ENCODE measurements around the gene ZDHHC14.
A peak's percentile ranks its signal among the peaks of the same experiment; 100 is the strongest.
"Not testable (repeated sequence)": the region's sequence is repeated elsewhere in the genome, so short reads cannot be mapped to it uniquely, and the experiment has no call there.

The ZDHHC14 gene

DNA sequence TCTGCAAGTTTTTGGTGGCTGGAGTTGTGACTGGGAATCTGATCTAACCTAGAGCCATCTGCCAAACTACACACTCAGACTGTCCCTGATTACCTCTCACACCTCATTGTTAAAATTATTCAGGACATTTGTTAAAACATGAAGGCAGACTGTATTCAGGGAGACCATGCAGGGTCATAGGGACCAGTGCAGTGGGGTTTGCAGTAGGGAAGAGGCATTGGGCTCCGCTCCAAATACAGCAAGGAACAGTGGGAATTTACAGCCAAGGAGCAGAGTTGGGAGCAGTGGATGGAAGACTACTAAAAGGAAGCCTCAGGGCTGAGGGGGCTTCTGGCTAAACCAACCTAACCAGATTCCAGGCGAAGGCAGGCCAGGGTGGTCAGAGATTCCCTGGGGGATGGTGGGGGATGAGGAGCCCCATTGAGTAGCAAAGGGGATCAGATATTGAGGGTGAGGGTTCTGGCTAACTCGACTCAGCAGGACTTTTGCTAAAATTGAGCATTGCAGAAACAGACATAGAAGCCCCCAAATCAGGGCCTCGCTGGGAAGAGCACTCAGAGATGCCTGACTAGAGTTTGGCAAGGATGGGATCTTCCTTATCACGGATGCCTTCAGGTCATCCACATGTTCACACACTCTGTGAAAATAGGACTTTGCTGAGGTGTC, 172.0 kb downstream of the ZDHHC14 start:
- peak; percentile 37 for DNase-seq (ENCODE audit: low spot score)

- peak; percentile 38 for DNase-seq (ENCODE audit: low spot score)
Observed at GRCh38 chr6:157554747-157555146, 173.8 kb downstream of the ZDHHC14 start.

DNA sequence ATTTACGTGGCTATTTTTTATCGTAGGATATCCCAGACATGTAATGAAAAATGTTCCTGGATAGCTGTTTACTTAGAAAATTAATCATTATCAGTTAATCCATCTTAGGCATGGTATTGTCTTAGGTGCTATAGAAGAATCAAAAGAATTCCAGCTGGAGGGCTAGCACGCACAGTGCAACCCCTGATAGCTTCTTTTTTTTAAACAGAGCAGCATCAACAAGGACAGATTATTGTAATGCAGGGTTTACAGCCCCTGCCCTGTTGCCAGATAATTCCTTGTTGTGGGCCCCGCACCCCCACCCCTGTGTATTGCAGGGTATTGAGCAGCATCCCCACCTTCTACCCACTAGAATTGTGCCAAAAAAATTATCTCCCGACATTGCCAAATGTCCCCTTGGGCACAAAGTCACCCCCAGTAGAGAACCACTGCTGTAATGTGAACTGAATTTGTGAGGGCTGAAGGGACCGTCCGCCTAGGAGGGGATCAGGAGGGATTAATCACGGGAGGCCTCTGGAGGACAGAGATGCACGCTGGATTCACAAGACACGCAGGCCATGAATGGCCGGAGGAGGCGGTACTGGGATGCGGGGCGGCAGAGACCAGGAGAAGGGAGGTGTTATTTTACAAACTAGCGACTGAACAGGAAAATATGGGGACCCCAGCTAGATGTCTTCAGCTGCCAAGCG, 174.6 kb downstream of the ZDHHC14 start:
- DNase-seq (ENCODE audit: low spot score), result peak; percentile 71

GRCh38 chr6:157556144-157556645, 175.2 kb downstream of the ZDHHC14 start:
- no peak for DNase-seq (ENCODE audit: low spot score)

DNA sequence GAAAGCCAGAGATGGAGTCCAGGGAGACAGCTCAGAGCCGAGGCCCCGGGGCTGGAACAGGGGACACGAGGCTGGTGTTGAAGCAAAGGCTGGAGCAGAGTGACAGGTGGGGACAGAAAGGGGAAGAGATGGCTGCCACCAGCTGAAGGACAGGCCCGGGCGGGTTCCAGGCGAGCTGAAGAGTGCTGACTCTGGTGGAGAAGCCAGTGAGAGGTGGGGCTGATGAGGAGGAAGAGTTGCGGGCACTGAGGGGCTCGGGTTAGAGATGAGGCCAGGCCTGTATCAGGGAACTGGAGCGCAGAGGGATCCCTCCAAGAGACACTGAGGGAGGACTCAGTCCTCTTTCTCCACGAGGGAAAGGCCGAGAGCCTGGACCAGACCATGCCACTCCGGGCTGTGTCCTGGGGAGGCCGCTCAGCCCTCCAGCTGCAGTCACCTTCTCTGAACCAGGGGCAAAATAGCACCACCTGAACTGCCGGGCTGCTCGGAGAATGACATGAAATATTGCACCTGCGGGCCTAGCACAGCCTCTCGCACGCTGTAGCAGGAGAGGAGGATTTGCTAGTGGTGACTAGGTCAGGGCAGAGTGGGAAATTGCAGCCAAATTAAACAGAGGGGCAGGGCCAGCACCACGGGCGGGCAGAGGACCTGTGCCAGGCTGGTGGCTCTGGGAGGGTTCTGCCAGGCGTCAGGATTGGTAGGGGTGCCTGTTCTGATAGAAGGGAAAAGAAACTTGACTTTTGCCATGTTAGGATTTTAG, 175.9 kb downstream of the ZDHHC14 start:
- DNase-seq (ENCODE audit: low spot score), result no peak

DNA sequence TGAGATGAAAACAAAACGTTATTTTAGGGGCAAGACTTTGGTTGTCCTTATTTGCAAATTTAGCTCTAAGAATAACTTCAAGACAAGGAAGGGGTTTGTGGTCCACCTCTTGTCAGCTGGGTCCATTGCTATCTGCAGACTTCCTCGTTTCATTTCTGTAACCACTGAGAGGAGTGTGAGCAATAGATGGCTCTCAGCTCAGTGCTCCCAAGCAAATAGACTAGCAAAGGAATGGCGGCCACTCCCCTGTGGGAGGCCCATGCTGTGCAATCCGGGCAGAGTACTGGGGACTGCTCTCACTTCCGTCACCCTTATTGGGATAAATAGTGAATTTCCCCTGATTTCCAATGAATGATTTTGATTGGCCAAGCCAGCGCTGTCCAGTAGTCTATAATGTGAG, 176.6 kb downstream of the ZDHHC14 start:
- no peak for DNase-seq (ENCODE audit: low spot score)

GRCh38 chr6:157558049-157558448, 177.1 kb downstream of the ZDHHC14 start:
- no peak for DNase-seq (ENCODE audit: low spot score)

DNA sequence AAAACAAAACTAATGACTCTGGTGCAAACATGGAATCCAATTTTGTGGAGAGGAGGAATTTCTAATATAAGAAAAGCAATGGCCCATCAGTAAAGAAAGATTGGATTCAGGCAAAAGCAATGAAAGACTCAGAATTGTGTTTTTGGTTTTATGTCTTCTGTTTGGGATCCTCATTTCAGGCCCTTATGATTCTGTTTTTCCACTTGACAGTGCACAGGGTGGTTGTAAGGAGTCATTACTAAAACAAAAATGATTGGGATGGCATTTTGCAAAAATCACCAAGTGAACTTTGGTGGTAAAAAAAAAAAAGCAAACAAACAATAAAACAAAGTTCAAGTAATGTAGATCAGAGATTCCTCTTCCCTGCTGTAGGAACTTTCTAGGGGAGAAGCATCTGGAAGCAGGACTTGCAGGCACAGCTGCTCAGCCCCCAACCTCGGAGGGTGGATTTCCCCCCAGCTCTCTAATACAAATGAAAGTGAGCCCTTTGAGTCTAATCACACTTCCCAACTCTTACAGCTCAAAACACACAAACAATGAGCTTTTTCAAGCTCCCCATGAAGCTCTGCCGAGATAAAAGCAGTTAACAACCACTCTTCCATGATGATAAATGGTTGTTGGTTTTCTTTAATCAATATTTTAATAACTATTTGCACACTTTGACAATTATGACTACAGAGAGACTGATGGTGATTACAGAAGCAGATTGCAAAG, 177.7 kb downstream of the ZDHHC14 start:
- DNase-seq (ENCODE audit: low spot score), result no peak

DNA sequence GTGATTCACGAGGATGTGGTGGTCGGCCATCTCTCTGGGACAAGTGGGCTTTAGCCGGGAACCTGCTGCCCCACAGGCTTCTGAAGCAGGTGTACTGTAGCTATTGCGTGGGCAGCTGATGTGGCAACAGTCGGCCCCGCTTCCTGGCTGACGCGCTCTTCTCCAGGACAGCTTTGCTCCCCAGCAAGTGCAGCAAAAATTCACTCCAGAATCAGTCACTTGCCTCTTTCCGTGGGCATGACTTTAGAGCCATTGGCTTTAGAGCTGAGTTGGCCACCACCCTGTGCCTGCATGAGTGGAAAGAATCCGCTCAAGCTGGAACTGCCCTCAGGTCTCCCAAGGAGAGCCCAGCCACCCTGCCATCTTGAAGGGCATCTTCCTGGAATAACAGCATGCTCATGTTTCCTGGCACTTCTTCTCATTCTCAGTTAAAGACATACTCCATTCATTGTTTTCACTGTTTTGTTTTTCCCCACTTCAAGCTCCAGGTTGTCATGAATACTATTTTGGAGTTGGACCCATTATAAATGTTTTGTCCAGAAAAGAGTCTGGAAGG, 178.3 kb downstream of the ZDHHC14 start:
- DNase-seq (ENCODE audit: low spot score), result no peak

DNA sequence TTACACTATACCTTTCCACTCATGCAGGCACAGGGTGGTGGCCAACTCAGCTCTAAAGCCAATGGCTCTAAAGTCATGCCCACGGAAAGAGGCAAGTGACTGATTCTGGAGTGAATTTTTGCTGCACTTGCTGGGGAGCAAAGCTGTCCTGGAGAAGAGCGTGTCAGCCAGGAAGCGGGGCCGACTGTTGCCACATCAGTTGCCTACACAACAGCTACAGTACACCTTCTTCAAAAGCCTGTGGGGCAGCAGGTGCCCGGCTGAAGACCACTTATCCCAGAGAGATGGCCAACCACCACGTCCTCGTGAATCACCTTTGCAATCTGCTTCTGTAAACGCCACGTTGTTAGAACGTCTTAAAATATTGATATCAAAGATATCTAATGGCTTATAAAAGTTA, 179.1 kb downstream of the ZDHHC14 start:
- DNase-seq (ENCODE audit: low spot score), result not testable (repeated sequence)

GRCh38 chr6:157560691-157561413, 179.9 kb downstream of the ZDHHC14 start:
- no peak for DNase-seq (ENCODE audit: low spot score)

DNA sequence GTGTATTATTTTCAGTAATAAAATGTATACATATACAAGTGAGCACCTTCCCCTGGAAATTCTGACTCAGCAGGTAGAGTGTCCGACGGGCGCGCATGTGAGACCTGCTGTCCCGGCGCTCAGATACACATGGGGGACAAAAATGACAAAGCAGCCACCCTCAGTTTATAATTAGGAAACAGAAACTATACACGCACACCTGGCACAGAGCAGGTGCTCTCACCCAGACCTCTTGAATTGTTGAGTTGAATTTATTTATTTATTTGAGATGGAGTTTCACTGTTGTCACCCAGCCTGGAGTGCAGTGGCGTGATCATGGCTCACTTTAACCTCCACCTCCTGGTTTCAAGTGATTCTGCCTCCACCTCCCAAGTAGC, 180.4 kb downstream of the ZDHHC14 start:
- no peak for DNase-seq (ENCODE audit: low spot score)

DNA sequence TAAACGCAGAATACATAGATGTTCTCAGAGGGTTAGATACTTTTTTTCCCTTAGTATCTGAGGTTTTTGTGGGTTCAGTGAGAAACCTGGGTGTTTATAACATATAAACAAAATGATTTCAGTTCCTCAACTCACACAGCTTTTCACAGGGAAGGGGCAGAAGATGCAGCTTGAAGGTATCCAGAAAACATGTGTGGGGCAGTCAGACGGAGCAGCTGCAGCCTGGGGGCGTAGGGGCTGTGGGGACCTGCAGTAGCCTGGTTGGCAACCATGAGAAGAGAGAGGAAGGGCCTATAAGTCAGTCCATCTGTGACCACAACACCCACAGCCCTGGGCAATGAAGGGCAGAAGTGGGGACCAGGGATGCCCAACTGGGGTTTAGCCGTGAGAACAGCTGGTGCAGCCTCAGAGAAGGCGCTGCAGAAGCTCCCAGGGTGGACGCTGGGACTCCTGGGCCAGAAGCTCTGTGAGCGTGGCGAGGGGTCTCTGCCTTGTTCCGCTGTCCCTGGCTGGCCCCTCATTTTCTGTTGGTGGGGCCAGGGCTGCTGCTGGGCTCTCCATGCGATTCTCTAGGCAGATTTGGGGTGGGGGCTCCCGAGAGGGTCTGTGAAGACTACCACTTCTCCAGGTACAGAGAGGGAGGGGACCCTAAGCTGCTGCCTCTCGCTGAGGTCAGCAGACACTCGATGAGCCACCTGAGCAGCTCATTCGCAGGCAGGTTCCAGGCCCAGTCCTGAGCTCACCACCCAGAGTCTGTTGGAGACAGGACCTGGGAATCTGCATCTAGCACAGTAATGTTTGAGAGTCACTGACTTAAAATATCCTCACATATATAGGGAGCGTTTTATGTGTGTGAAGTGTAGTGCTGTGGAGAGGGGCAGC, 181.2 kb downstream of the ZDHHC14 start:
- no peak for DNase-seq (ENCODE audit: low spot score)

GRCh38 chr6:157562997-157563396, 182.0 kb downstream of the ZDHHC14 start:
- DNase-seq (ENCODE audit: low spot score), result no peak

- DNase-seq (ENCODE audit: low spot score), result no peak
Observed at GRCh38 chr6:157563611-157564284, 182.8 kb downstream of the ZDHHC14 start.

GRCh38 chr6:157568702-157569101, 187.7 kb downstream of the ZDHHC14 start:
- no peak for DNase-seq (ENCODE audit: low spot score)

GRCh38 chr6:157569543-157569942, 188.6 kb downstream of the ZDHHC14 start:
- DNase-seq (ENCODE audit: low spot score), result no peak

- DNase-seq (ENCODE audit: low spot score), result no peak
Observed at GRCh38 chr6:157570104-157570503, 189.1 kb downstream of the ZDHHC14 start.

DNA sequence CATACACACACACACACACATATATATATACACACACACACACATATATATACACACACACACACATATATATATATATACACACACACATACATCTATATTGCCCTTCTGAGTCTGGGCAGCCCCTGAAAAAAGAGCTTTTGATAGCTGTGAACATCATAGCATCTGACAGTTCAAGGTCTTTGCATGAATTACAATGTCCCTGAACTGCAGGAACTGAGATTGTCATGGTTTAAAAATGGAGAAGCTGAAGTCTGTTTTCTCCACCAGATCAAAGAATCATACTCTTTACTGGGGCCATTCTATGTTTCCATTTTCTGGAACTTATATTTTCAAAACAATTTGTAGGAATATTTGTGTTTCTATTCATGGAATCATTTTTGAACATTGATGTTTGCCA, 189.8 kb downstream of the ZDHHC14 start:
- no peak for DNase-seq (ENCODE audit: low spot score)

DNA sequence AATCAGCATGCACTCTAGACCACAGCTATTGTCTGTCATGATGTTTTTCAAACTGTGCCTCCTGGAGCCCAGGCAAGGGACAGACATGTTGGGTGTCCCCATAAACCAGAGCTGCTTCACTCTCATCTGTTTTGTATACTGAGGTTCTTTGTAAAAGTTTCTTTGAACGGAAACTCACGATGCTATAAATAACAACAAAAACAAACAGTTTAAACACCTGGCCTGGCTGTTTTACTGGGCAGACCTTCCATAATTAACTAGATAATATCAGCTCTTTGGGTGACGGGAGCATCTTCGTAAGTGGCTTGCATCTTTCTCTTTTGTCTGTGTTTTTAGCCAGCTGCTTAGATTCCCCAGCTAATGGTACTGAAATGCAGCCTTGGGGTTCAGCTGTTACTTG, 190.3 kb downstream of the ZDHHC14 start:
- no peak for DNase-seq (ENCODE audit: low spot score)

All from ecto neural progenitor cell (in vitro differentiated cells).